Stimulated activated CD4-positive, alpha-beta T cell treated with anti-CD3 and anti-CD28 coated beads, Interleukin-15, amount 100 ng/mL, for 1 hour (primary cell): ENCODE data around the gene PTPRN2.

Experiments
- DNase-seq, 2 donors: peaks; one replicate each; pipeline ENCODE4 v3.0.0-alpha.2; 2020; ENCODE audit warnings: low read depth in 1 of 2, low spot score in 1 of 2

Gene PTPRN2

GRCh38 chr7:158602905-158603772 is 15.5 kb upstream of the PTPRN2 start:
- no peak for DNase-seq

GRCh38 chr7:158602041-158602440 is 14.4 kb upstream of the PTPRN2 start:
- no peak for DNase-seq

- no peak for DNase-seq
These were observed 13.5 kb upstream of the PTPRN2 start for GRCh38 chr7:158601090-158601489.

GRCh38 chr7:158596745-158597144 is 9.1 kb upstream of the PTPRN2 start:
- no peak for DNase-seq

- DNase-seq: no peak
These were observed 8.7 kb upstream of the PTPRN2 start for GRCh38 chr7:158596309-158596708.

DNA sequence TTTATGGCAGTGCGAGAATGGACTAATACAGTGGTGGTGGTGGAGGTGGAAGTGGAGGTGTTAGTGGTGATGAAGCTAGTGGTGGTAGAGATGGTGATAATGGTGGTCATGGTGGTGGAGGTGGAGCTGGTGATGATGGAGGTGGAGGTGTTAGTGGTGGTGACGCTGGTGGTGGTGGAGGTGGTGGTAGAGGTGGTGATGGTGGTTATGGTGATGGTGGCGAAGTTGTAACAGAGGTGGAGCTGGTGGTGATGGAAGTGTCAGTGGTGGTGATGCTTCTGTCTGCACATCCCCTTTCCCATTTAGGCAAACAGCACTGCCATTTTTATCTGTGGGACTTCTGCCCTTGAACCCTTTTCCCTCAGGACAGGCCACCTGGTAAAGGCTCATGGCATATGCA is 7.4 kb upstream of the PTPRN2 start:
- DNase-seq: no peak

- DNase-seq: no peak
These were observed 4.9 kb upstream of the PTPRN2 start for GRCh38 chr7:158592541-158592940.

GRCh38 chr7:158591944-158592343 is 4.3 kb upstream of the PTPRN2 start:
- DNase-seq: no peak

GRCh38 chr7:158590181-158590530 is 2.5 kb upstream of the PTPRN2 start:
- DNase-seq: no peak

DNA sequence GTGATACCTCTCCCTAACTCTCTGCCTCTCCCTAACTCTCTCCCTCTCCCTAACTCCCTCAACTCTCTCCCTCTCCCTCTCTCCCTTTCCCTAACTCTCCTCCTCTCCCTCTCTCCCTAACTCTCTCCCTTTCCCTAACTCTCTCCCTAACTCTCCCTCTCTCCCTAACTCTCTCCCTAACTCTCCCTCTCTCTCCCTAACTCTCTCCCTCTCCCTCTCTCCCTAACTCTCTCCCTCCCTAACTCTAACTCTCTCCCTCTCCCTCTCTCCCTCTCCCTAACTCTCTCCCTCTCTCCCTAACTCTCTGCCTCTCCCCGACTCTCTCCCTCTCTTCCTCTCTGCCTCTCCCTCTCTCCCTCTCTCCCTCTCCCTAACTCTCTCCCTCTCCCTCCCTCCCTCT is 2.0 kb upstream of the PTPRN2 start:
- no peak for DNase-seq

DNA sequence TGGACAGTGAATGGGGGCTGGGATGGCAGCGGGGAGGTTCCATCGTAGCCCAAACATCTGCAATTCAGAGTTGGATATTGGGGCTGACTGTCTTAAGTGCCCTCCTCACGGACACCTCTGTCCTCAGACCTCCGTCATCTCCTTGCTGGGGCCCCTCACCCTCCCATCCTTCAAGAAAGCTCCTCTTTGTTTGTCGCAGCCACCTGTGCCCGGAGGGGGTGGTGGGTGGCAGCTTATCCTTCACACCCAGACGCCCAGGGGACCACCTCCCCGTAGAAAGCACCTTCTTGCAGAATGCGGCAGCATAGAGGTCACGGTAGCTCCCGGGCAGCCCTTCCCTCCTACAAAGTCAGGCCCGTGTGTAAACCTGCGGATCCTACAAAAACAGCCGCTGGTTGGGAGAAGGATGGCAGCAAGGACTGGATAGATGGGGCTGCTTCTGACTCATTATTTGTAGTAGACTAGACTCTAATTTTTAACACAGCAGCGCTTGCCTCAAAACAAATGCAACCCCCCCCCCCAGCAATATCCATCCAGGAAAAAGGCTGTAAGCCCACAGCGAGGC is 1.3 kb upstream of the PTPRN2 start:
- no peak for DNase-seq

- DNase-seq: no peak
These were observed 658 bp upstream of the PTPRN2 start for GRCh38 chr7:158588085-158588877.

DNA sequence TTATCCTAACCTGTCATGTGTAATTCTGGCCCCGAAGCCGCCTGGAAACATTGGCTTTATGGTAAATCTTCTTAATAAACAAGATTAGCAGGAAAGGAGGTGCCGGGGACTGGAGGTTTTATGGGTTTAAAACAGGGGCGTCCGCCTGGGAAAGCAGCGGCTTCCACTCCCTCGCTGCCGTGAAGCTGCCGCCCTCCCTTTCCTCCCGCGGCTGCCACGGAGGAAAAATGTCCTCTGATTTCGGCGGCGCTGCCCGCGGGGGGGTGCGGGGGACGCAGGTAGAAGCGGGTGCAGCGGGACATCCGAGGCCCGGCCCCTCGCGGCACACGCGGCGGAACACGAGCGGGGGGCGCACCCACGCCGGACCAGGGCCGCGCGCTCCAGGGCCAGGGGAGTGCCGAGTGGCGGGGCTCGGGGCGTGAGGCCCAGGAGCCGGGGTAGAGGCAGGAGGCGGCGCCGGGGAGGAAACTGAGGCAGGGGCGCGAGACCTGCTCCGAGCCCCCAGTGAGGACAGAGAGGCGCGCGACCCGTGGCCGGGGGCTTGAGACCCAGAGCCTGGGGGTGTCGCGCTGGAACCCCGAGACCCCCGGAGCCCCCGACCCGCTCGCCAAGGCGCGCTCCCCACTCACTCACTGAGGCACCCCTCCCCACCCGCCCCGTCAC is 993 bp downstream of the PTPRN2 start:
- DNase-seq: no peak

DNA sequence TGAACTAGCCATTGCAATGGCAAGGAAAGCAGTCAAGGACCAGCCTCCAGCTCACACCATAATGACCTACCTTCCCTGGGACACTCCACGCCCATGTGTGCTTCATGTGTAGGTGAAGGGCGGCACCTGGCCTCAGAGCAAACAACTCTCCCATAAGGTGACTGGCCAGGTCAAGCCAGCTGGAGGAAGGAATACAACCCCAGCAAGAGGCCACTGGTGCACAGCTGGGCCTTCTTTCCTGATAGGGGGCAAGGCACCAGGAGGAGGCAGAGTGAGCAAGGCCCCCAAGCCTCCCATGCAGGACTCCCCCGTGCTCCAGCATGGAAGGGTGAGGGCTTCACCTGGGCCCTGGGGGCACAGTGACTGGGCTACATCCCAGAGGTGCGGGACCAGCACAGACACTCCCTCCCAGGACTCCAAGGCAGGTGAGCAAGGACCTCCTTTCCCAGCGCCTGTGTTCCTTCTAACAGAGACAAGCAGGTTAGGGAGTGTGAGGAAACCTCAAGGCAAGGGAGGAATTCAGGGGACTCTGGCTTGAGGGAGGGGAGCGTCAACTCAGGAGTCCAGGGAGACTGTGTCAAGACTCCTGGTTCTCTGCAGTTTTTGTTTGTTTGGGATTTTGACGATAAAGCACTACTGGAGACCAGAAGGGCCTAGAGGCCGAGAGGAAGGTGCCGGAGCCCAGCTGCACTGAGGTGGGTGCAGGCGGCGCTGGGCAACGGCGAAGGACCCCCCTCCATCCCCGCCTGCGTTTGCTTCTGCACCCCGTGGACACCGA is 1.7 kb downstream of the PTPRN2 start:
- DNase-seq: no peak

GRCh38 chr7:158584407-158584806 is 3.2 kb downstream of the PTPRN2 start:
- no peak for DNase-seq

GRCh38 chr7:158583810-158584209 is 3.8 kb downstream of the PTPRN2 start:
- no peak for DNase-seq

DNA sequence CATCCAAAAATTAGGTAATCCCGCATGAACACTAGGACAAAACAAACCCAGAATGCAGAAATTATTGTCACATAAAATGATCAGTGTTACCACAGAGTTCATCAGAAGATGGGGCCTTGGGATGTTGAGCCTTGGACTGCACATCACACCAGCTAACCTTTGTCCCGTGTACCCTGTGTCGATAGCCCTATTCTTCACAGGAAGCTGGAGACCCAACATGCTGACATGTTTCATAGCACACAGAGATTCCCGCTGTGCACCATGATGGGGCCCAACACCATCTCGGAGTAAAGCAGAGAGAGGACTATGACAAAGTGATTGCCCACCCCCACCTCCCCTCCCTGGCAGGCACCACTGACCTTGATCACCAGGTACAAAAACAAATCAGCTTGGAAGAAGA is 4.5 kb downstream of the PTPRN2 start:
- DNase-seq: no peak

GRCh38 chr7:158582089-158582456 is 5.5 kb downstream of the PTPRN2 start:
- DNase-seq: no peak

DNA sequence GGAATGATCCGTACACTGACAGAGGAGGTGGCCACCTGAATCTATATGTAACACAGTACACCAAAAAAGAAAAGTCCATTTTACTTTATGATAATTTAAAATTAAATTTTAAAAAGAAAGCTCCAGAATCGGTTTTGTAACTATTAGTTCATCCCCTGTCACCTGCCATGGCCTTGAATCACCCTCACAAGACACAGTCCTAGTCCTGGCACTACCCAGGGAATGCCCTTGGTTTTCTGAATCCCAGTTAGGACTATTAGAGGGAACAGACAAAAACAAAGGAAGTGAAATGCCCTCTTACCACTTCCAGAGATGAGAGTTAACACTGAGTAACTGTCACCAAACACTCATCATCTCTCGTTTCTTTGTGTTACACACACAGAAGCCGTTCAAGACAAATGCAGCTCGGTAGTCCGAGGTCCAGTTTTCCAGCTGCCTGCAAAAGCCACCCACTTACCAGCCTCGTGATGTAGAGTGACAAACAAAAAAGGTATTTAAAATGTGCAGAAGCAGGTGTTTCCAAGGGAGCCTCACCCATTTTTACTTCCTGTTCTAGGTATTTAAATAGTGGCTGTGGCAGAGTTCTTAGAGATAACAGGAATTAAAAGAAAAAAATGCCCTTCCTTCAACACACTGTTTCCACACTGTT is 6.1 kb downstream of the PTPRN2 start:
- DNase-seq: no peak
